ENCODE measurements around the gene RPH3AL.
"Not testable (repeated sequence)": the region's sequence is repeated elsewhere in the genome, so short reads cannot be mapped to it uniquely, and the experiment has no call there.

Gene RPH3AL

GRCh38 chr17:246226-246625, 106.4 kb downstream of the RPH3AL start:
- no peak for DNase-seq (ENCODE audit: extremely low read depth in 1 of 2, low read depth in 1 of 2)

DNA sequence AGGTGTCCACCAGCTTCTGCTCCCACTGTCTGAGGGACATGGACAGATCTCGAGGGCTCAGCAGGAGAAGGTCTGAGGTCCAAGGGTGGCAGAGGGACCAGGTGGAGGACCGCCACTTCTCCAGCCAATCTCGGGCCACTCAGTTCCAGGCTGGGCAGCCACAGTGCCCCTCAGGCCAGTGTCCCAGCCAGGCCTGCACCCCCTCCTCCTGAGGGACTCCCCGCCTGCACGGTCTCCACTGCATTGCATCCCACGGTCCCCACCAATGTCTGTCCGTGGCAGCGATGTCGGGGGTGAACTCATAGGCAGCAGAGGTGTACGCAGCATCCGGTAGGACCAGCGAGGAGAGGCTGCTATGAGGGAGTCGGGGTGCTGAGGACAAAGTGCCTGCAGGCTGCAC, 107.0 kb downstream of the RPH3AL start:
- DNase-seq (ENCODE audit: extremely low read depth in 1 of 2, low read depth in 1 of 2), result no peak

DNA sequence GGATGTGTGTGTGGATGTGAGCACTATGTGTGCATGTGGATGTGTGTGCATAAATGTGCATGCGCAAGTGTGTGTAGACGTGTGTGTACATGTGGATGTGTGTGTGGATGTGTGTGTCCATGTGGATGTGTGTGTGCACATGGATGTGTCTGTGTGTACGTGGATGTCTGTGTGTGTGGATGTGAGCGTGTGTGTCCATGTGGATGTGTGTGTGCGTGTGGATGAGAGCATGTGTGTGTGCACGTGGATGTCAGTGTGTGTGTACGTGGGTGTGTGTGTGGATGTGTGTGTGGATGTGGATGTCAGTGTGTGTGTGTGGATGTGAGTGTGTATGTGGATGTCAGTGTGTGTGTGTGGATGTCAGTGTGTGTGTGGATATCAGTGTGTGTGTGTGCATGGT, 107.6 kb downstream of the RPH3AL start:
- no peak for DNase-seq (ENCODE audit: extremely low read depth in 1 of 2, low read depth in 1 of 2)

GRCh38 chr17:243924-244323, 108.7 kb downstream of the RPH3AL start:
- not testable (repeated sequence) for DNase-seq (ENCODE audit: extremely low read depth in 1 of 2, low read depth in 1 of 2)

DNA sequence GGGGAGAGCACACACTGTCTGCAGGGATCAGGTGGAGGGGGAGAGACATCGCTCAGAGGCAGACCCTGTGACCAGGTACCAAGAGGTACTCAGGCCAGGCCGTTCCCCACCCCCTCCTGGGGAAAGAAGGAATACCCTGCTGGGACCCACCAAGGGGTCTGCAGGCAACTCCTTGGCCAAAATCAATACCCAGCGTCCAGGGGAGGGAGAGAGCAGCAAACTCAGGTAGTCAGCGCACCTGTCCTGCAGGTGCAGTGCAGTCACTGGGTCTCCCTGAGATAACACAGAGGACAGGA, 113.7 kb downstream of the RPH3AL start:
- no peak for DNase-seq (ENCODE audit: extremely low read depth in 1 of 2, low read depth in 1 of 2)

DNA sequence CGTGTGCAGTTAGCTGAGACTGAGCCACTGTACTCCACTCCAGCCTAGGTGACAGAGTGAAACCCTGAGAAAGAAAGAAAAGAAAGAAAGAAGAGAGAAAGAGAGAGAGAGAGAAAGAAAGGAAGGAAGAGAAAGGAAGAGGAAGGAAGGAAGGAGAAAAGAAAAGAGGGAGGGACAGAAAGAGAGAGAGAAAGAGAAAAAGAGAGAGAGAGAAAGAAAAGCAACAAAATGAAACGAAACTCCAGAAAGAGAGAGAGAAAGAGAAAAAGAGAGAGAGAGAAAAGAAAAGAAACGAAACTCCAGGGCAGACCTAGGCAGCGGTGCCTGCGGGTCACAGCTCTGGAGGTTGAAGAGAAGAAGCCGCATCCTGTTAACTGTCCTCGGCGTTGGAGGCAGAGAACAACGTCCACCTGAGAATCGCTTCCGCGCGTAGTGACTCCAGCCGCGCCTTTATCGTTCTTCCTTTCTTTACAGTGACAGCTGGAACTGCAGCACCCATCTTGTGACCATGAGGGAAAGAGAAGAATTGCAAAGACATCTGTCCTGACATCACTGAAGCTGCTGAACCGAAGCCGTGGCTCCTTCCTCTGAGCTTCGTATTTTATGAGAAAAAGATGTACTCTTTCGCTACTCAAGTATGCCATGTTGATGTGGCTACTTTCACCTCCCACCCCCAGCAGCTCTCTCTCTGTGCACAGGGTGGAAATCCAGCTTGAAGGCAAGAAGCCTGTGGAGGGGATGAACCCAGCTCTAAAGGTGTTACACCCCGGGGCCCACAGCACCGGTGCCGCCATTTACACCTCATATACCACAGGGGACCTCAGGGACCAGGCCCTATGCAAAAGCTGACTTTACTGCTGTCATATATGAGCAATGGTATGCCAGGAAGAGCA, 114.3 kb downstream of the RPH3AL start:
- DNase-seq (ENCODE audit: extremely low read depth in 1 of 2, low read depth in 1 of 2), result no peak

DNA sequence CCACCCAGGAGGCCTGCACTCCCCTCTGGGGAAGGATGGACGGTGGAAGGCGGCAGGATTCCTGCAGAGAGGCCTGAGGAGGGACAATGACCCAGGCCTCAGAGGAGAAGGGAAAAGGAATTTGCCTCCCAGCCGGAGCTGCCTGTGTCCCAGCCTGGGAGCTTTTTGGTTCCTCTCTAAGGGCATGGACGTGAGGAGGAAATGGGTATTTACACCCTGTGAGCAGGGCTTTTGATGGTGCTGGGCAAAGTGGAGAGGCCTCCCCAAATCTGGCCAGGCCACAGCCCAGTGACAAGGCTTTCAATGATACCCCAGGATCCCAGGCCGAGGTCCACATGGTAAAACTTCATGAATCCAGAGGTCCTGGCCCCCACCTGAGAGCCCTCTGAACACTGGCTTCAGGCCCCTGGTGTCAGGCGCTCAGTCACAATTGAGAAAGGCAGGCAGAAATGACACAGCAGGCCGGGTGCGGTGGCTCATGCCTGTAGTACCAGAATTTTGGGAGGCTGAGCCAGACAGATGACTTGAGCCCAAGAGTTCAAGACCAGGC, 115.1 kb downstream of the RPH3AL start:
- no peak for DNase-seq (ENCODE audit: extremely low read depth in 1 of 2, low read depth in 1 of 2)

DNA sequence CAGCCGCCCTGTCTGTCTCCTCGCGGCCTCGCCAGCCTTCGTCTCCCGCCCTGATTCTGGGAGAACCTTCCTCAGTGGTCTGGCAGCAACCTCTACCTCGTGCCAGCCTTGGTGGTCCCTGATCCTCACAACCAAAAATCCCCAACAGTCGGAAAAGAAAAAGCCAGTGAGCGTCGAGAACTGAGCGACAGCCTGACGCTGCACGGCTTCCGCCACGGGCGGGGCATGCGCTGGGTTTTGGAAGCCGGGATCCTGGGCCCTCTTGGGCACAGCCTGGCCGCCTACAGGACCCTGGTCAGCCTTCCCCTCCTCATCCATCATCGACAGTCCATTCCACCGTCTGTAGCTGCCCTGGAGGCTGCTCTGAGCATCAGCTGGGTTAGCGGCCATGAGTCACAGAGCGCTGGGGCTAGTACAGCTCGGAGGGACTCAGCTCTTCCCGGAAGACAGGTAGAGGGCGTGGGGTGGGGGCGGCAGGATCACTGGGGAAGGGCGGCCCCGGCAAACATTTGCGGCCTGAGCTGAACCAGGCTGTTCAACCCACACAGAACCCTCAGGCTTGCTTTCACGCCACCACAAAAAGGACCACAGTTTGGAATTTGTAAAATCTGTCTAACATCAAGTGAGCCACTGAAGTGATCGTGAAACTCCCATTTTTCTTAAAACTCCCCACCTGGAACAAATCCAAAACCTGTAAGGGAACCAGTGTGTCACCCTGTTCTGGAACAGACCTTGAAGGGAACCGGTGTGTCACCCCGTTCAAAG, 115.8 kb downstream of the RPH3AL start:
- DNase-seq (ENCODE audit: extremely low read depth in 1 of 2, low read depth in 1 of 2), result no peak

DNA sequence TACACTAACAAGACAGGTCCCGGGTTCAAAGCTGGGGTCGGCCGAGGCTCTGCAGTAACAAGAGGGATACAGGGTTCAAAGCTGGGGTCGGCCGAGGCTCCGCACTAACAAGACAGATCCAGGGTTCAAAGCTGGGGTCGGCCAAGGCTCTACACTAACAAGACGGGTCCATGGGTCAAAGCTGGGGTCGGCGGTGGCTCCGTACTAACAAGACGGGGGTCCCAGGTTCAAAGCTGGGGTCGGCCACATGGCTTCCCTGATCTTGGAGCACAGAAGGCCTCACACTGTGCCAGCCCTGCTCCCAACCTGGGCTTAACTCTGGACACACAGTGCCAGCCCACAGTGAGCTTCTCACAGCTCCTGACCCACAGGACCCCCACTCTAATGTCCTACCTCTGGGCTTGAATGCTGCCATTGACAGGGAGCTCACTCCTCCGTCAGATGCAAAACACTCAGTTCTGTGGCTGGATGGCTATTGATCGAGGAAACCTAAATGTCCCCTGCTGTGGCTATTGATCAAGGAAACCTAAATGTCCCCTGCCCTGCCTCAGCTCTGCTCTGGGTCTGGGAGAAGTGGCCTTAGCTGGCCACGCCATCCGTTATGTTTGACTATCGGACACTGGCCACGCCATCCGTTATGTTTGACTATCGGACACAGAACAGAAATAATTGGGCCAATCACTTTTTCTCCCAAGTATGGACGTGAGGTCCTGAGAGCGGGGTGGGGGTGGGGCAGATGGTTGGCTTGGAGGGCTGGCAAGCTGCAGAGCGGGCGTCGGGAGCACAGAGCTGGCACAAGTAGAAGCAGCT, 116.6 kb downstream of the RPH3AL start:
- DNase-seq (ENCODE audit: extremely low read depth in 1 of 2, low read depth in 1 of 2), result no peak

- not testable (repeated sequence) for DNase-seq (ENCODE audit: extremely low read depth in 1 of 2, low read depth in 1 of 2)
Observed at GRCh38 chr17:234994-235830, 117.4 kb downstream of the RPH3AL start.

- not testable (repeated sequence) for DNase-seq (ENCODE audit: extremely low read depth in 1 of 2, low read depth in 1 of 2)
Observed at GRCh38 chr17:234163-234993, 118.2 kb downstream of the RPH3AL start.

DNA sequence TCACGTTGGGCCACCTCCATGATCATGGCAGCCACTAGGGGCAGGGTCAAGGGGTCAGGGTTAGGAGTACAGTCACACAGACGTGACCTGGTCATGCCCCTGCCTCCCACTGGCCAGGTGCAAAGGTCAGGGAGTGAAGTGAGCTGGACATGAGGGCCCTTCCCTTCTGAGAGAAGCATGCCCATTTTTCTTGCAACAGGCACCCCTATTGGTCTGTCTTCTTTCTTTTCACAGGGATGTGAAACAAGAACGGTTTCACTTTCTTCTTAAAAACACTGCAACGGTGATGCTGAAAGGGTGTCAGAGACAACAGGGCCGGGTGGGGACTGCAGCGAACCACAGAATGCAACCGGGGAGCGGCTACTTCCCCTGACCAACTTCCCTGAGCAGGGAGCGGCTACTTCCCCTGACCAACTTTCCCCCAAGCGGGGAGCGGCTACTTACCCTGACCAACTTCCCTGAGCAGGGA, 119.1 kb downstream of the RPH3AL start:
- no peak for DNase-seq (ENCODE audit: extremely low read depth in 1 of 2, low read depth in 1 of 2)

DNA sequence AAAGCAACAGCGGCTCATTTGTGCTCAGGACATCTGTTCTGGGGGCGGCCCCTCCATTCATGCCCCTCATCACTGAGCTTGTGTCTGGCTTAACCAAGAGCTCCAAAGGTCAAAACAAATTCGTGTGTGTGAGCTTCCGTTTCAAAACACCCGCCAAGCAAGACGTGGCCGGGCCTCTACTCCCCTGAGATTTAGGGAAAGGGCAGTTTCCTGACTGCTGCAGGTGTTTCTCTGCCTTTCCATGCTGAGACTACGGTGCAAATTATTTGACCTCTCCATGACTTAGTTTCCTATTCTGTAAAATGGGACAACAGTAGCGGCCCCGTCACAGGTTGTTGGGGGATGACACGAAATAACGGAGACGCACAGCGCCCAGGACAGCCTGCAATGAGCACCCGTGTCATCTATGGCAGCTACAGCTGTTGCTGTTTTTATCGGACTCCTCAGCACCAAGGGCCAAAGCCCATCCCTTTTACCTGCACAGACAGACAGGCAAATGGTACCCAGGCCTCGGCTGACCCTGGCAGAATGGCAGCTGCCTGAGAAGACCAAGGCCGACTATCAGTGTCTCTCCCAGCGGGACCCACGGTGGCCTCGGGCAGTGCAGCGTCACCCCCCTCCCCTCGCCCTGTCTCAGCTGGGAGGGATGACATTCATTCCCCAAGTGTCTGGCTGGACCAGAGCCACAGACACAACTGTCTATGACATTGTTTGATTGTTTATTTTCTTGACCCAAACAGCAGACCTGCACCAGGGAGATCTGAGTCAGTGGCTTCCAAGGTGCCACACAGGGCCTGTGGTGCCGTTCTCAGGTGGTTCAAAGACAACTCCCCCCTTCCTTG, 120.4 kb downstream of the RPH3AL start:
- DNase-seq (ENCODE audit: extremely low read depth in 1 of 2, low read depth in 1 of 2), result no peak

GRCh38 chr17:231191-231965, 121.2 kb downstream of the RPH3AL start:
- DNase-seq (ENCODE audit: extremely low read depth in 1 of 2, low read depth in 1 of 2), result no peak

- no peak for DNase-seq (ENCODE audit: extremely low read depth in 1 of 2, low read depth in 1 of 2)
Observed at GRCh38 chr17:230395-230770, 122.2 kb downstream of the RPH3AL start.

DNA sequence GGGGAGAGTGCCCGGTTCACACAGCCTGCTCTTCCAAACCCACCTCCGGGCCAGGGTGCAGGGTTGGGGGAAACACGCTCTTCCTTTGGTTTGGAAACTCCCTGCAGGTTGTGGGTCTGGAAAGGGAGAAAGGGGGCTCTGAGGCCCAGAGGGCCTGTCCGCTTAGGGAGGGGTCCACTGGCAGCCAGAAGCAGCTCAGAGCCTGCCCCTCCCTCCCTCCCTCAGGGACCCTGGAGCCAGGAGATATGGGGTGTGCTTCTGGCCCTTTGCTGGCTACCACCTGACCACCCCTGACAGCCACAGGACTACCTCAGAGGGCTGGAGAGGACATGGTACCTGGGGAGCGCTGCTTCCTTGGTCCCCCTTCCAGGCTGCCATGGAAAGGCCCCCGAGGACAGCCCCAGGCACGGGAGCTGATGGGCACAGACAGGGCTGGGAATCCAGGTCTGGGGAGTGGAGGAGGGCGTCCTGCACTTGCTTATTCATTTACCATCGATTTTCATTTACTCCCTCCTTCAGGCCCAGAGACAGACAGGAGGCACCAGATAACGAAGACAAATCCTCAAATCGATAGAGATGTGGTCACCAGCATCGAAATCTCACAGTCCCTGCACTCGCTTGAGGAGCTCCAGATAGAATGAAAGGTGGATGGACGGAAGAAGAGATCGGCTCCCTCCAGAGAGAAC, 122.8 kb downstream of the RPH3AL start:
- no peak for DNase-seq (ENCODE audit: extremely low read depth in 1 of 2, low read depth in 1 of 2)
